ENCODE measurements around the gene KIAA0825. TPM values are rescaled to one million over a fixed set of nuclear protein-coding genes. Genes with fewer than 3 reads are reported as not detected.
"Not testable (repeated sequence)": the region's sequence is repeated elsewhere in the genome, so short reads cannot be mapped to it uniquely, and the experiment has no call there.

Gene KIAA0825
- total and polyA plus RNA-seq, 2 donors (not counting 1 experiment from before 2014, with no cell fraction given) = 1.7 to 3.6 TPM

- TF ChIP-seq CTCF (conservative IDR thresholded peaks at IDR 0.05 in 1 of 2, IDR thresholded peaks at IDR 0.05 in 1 of 2; ENCODE audit: low read depth in 1 of 2, low read length in 2 of 2) = no peak
- TF ChIP-seq EZH2 (IDR thresholded peaks at IDR 0.05; ENCODE audit: low read length, missing control alignments) = no peak
- Histone ChIP-seq H3K9me3 (ENCODE audit: control insufficient read depth, insufficient read depth, low read depth, low read length) (no peaks in the 10 kb centered on the region), H3K27ac (ENCODE audit: insufficient read depth, low read length) (no peak overlapping the region), H3K4me1 (ENCODE audit: control insufficient read depth, extremely low read depth, insufficient read depth, low read length) (no peaks in the 10 kb centered on the region), H3K9ac (ENCODE audit: insufficient read depth, low read length) (no peak overlapping the region), H3K4me3 (replicated peaks in 1 of 4; ENCODE audit: control extremely low read depth in 1 of 4, insufficient read depth in 1 of 4, low read depth in 3 of 4, low read length in 4 of 4) (no peak overlapping the region), H3K79me2 (ENCODE audit: control insufficient read depth, insufficient read depth, low read length) (no peaks in the 10 kb centered on the region), H3K36me3 (ENCODE audit: control insufficient read depth, insufficient read depth, low read length) (no peaks in the 10 kb centered on the region), H3K4me2 (ENCODE audit: extremely low read depth, insufficient read depth, low read length) (no peak overlapping the region), H3K27me3 (ENCODE audit: control insufficient read depth, insufficient read depth, low read length) (no peaks in the 10 kb centered on the region), H2AFZ (ENCODE audit: low read length) (no peak overlapping the region), H4K20me1 (ENCODE audit: control insufficient read depth, extremely low read depth, insufficient read depth, low read length) (no peaks in the 10 kb centered on the region)
- no peak for DNase-seq (ENCODE audit: low read depth in 2 of 2)
Observed at GRCh38 chr5:94359880-94360279, 258.5 kb downstream of the KIAA0825 start.

- H3K27me3 ChIP-seq (ENCODE audit: control insufficient read depth, insufficient read depth, low read length) = no peaks in the 10 kb centered on the region
- no peak overlapping the region for H3K4me3 ChIP-seq (replicated peaks in 1 of 4; ENCODE audit: control extremely low read depth in 1 of 4, insufficient read depth in 1 of 4, low read depth in 3 of 4, low read length in 4 of 4)
- no peak for DNase-seq (ENCODE audit: low read depth in 2 of 2)
- H3K36me3 ChIP-seq (ENCODE audit: control insufficient read depth, insufficient read depth, low read length) = no peaks in the 10 kb centered on the region
- no peak overlapping the region for H2AFZ ChIP-seq (ENCODE audit: low read length)
- no peak overlapping the region for H3K4me2 ChIP-seq (ENCODE audit: extremely low read depth, insufficient read depth, low read length)
- TF ChIP-seq CTCF (conservative IDR thresholded peaks at IDR 0.05 in 1 of 2, IDR thresholded peaks at IDR 0.05 in 1 of 2; ENCODE audit: low read depth in 1 of 2, low read length in 2 of 2) = no peak
- TF ChIP-seq EZH2 (IDR thresholded peaks at IDR 0.05; ENCODE audit: low read length, missing control alignments) = no peak
- no peaks in the 10 kb centered on the region for H4K20me1 ChIP-seq (ENCODE audit: control insufficient read depth, extremely low read depth, insufficient read depth, low read length)
- H3K9me3 ChIP-seq (ENCODE audit: control insufficient read depth, insufficient read depth, low read depth, low read length) = no peaks in the 10 kb centered on the region
- H3K79me2 ChIP-seq (ENCODE audit: control insufficient read depth, insufficient read depth, low read length) = no peaks in the 10 kb centered on the region
- no peak overlapping the region for H3K9ac ChIP-seq (ENCODE audit: insufficient read depth, low read length)
- H3K4me1 ChIP-seq (ENCODE audit: control insufficient read depth, extremely low read depth, insufficient read depth, low read length) = no peaks in the 10 kb centered on the region
- no peak overlapping the region for H3K27ac ChIP-seq (ENCODE audit: insufficient read depth, low read length)
Observed at GRCh38 chr5:94355811-94356210, 262.6 kb downstream of the KIAA0825 start.

- not testable (repeated sequence) for H3K36me3 ChIP-seq (ENCODE audit: control insufficient read depth, insufficient read depth, low read length); H4K20me1 ChIP-seq (ENCODE audit: control insufficient read depth, extremely low read depth, insufficient read depth, low read length); H3K79me2 ChIP-seq (ENCODE audit: control insufficient read depth, insufficient read depth, low read length); H2AFZ ChIP-seq (ENCODE audit: low read length); H3K9me3 ChIP-seq (ENCODE audit: control insufficient read depth, insufficient read depth, low read depth, low read length); H3K27me3 ChIP-seq (ENCODE audit: control insufficient read depth, insufficient read depth, low read length); H3K4me1 ChIP-seq (ENCODE audit: control insufficient read depth, extremely low read depth, insufficient read depth, low read length); H3K4me3 ChIP-seq (replicated peaks in 1 of 4; ENCODE audit: control extremely low read depth in 1 of 4, insufficient read depth in 1 of 4, low read depth in 3 of 4, low read length in 4 of 4); H3K27ac ChIP-seq (ENCODE audit: insufficient read depth, low read length); H3K9ac ChIP-seq (ENCODE audit: insufficient read depth, low read length); DNase-seq (ENCODE audit: low read depth in 2 of 2); H3K4me2 ChIP-seq (ENCODE audit: extremely low read depth, insufficient read depth, low read length)
Observed at GRCh38 chr5:94354837-94355485, 263.4 kb downstream of the KIAA0825 start.

All from fibroblast of lung (primary cell).